Measurements from ENCODE around the gene ADAMTS8. TPM values are rescaled to one million over a fixed set of nuclear protein-coding genes. Genes with fewer than 3 reads are reported as not detected.

ADAMTS8 gene
- polyA plus RNA-seq, 1 of the 3 experiments (the other 2 are of a cell fraction) = not detected

DNA sequence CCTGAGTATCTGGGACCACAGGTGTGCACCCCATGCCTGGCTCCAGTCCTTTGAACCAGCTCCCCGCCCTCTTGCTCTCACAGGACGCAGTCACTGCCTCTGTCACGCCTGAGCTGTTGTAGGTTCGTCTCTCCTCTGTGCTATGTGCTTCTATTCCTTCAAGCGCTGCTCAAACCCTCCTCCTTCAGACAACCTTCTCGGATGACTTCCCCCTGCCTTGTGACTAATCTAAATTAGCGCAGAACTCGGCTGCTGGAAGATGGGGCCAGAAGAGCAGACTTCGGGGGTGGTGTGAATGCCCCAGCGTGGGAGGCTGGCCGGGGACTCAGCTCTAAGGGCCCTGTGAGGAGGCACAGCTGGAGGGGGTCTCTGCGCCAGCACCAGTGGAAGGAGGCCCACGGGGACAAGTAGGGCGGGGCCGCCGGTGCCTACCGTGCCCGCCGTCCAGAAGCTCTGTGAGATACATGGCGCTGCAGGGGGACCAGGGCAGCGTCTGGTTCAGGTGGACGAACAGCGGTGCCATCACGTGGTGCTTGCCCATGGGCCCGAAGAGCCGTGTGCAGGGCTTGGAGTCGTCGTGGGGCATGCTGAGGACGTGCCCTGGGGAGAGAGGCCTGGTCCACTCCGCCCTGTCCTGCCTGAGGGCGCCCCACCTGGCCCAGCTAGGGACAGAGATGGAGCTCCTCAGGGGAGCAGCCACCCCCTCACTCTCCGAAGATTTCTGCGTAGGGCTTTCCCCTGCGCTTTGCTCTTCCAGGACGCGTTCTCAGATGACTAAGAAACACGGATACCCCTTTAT, 12.5 kb downstream of the ADAMTS8 start:
- no peaks in the 10 kb centered on the region for H4K20me1 ChIP-seq (ENCODE audit: insufficient read depth)
- H2AFZ ChIP-seq (ENCODE audit: low read depth) = no peak overlapping the region
- H3K27ac ChIP-seq (ENCODE audit: low read depth in 2 of 2, low read length in 1 of 2) = no peak overlapping the region
- no peak for DNase-seq
- no peaks in the 10 kb centered on the region for H3K9me3 ChIP-seq
- H3K36me3 ChIP-seq (replicated peaks in 1 of 2; ENCODE audit: control insufficient read depth in 1 of 2, insufficient read depth in 2 of 2, low read length in 1 of 2) = no peaks in the 10 kb centered on the region
- H3K9ac ChIP-seq = no peak overlapping the region
- ChIA-PET POLR2A (no interaction called here), CTCF (interaction anchor here (0.6 to 3.2 kb wide), 9 partner anchors 9 to 446 kb away, joined by 3 to 14 read pairs (median 5); partner anchors contain the start of gene ADAMTS8)
- H3F3A ChIP-seq (replicated peaks; ENCODE audit: insufficient read depth) = peaks cover 11% of the 10 kb centered on the region
- TF ChIP-seq, protein P1, sequence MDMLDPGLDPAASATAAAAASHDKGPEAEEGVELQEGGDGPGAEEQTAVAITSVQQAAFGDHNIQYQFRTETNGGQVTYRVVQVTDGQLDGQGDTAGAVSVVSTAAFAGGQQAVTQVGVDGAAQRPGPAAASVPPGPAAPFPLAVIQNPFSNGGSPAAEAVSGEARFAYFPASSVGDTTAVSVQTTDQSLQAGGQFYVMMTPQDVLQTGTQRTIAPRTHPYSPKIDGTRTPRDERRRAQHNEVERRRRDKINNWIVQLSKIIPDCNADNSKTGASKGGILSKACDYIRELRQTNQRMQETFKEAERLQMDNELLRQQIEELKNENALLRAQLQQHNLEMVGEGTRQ (IDR thresholded peaks at IDR 0.05; ENCODE audit: borderline replicate concordance, low read depth, low read length) = no peak
- TF ChIP-seq POLR2AphosphoS5 (IDR thresholded peaks at IDR 0.05; ENCODE audit: low read depth, low read length) = no peak
- TF ChIP-seq TEAD4 (IDR thresholded peaks at IDR 0.05; ENCODE audit: borderline replicate concordance, insufficient read depth) = no peak
- no peak for TF ChIP-seq RXRA (IDR thresholded peaks at IDR 0.05; ENCODE audit: borderline replicate concordance, low read depth)
- no peak for TF ChIP-seq RFX5 (IDR thresholded peaks at IDR 0.05; ENCODE audit: low read length)
- TF ChIP-seq FOSL2 (IDR thresholded peaks at IDR 0.05; ENCODE audit: borderline replicate concordance, low read depth) = no peak
- TF ChIP-seq RAD21 (IDR thresholded peaks at IDR 0.05; ENCODE audit: low read length) = no peak
- no peak for TF ChIP-seq GATA2 (CRISPR knock-in tag; IDR thresholded peaks at IDR 0.05)
- no peak for TF ChIP-seq EP300 (IDR thresholded peaks at IDR 0.05; ENCODE audit: borderline replicate concordance in 1 of 2, low read depth in 1 of 2, low read length in 1 of 2)
- no peak for TF ChIP-seq EZH2phosphoT487 (IDR thresholded peaks at IDR 0.05; ENCODE audit: borderline replicate concordance, low read depth)
- TF ChIP-seq SMC3 (IDR thresholded peaks at IDR 0.05; ENCODE audit: low read depth, low read length) = no peak
- H3K79me2 ChIP-seq (ENCODE audit: insufficient read depth) = no peaks in the 10 kb centered on the region
- H3K4me2 ChIP-seq = no peak overlapping the region
- H3K4me3 ChIP-seq (ENCODE audit: low read depth in 2 of 2, low read length in 1 of 2) = no peak overlapping the region
- no peaks in the 10 kb centered on the region for H3K9me2 ChIP-seq
- 85% methylated on average over 17 of the region's 37 CpGs for WGBS (ENCODE audit: low lambda C conversion rate)
- no peaks in the 10 kb centered on the region for H3K4me1 ChIP-seq (ENCODE audit: control insufficient read depth in 1 of 2, insufficient read depth in 2 of 2, low read depth in 1 of 2, low read length in 1 of 2)
- no peaks in the 10 kb centered on the region for H3K27me3 ChIP-seq (ENCODE audit: insufficient read depth)

DNA sequence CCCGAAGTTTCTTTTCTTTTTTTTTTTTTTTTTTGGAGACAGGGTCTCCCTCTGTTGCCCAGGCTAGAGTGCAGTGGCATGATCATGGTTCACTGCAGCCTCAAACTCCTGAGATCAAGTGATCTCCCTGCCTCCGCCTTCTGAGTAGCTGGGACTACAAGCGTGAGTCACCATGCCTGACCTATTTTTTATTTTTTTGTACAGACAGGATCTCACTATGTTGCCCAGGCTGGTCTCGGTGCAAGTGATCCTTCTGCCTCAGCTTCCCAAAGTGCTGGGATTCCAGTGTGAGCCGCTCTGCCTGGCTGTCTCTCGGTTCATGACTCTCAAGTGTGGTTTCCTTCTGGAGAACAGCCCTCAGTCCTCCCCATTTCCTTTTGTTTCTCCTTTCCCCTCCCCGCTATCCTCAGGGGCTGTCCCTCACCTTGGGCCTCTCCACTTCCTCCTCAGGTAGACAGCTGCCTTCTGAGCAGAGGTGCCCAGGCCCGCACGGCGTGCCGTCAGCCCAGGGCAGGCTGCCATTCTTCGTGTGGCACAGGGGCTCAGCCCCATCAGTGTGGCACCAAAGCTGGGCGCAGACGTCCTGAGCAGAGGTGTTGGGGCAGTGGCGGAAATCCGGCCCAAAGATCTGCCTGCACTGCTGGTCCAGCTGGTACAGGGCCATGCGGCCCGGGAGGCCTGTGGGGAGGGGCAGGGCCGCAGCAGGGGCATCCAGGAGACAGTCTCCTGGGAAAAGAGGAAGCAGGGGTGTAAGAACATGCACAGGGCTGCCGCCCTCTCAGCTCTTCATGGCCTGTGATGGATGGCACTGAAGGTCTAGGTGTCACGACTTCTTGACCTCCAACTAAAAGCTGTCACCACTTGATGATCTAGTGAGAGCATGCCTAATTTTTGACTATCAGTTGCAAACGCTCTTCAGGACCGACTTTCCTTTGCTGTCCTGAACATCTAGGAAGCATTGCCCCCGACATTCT, 14.0 kb downstream of the ADAMTS8 start:
- 85% methylated on average over 23 of the region's 24 CpGs for WGBS (ENCODE audit: low lambda C conversion rate)
- Histone ChIP-seq H3K36me3 (replicated peaks in 1 of 2; ENCODE audit: control insufficient read depth in 1 of 2, insufficient read depth in 2 of 2, low read length in 1 of 2) (no peaks in the 10 kb centered on the region), H4K20me1 (ENCODE audit: insufficient read depth) (no peaks in the 10 kb centered on the region), H3F3A (replicated peaks; ENCODE audit: insufficient read depth) (peaks cover 11% of the 10 kb centered on the region), H3K9ac (no peak overlapping the region), H3K9me2 (no peaks in the 10 kb centered on the region), H3K4me2 (no peak overlapping the region; the same call in 1 of the 2 replicates), H3K4me1 (ENCODE audit: control insufficient read depth in 1 of 2, insufficient read depth in 2 of 2, low read depth in 1 of 2, low read length in 1 of 2) (no peaks in the 10 kb centered on the region), H3K9me3 (no peaks in the 10 kb centered on the region), H3K79me2 (ENCODE audit: insufficient read depth) (no peaks in the 10 kb centered on the region), H3K4me3 (ENCODE audit: low read depth in 2 of 2, low read length in 1 of 2) (no peak overlapping the region), H2AFZ (ENCODE audit: low read depth) (no peak overlapping the region), H3K27me3 (ENCODE audit: insufficient read depth) (no peaks in the 10 kb centered on the region), H3K27ac (ENCODE audit: low read depth in 2 of 2, low read length in 1 of 2) (no peak overlapping the region)
- ChIA-PET CTCF (interaction anchor here (0.7 to 2.1 kb wide), 4 partner anchors 14 to 481 kb away, joined by 3 to 9 read pairs (median 5); partner anchors contain the start of gene ADAMTS8), POLR2A (no interaction called here)
- no peak for DNase-seq
- TF ChIP-seq FOSL2 (IDR thresholded peaks at IDR 0.05; ENCODE audit: borderline replicate concordance, low read depth) (peak; percentile 32; the same call in 1 of the 2 replicates), ELF1 (IDR thresholded peaks at IDR 0.05) (no peak), RXRA (IDR thresholded peaks at IDR 0.05; ENCODE audit: borderline replicate concordance, low read depth) (no peak)
